IMR-90 (cell line): ENCODE measurements around the gene RNF212. TPM values are rescaled to one million over a fixed set of nuclear protein-coding genes. Genes with fewer than 3 reads are reported as not detected.

Experiments
- ATAC-seq: fragments of 200-7000 bp; cut with Tn5 transposase; 2 replicates; pipeline ENCODE4 v1.9.1; 2020; ENCODE audit warnings: low read depth, mild to moderate bottlenecking, moderate library complexity
- BruUV-seq: library from RNA; stranded (reverse); fragments of 400-500 nt; replicated peaks from 2 replicates; lab custom pipeline; 2021; lab: Mats Ljungman, UMichigan
- CTCF ChIA-PET: fragments of 300-600 bp; formaldehyde crosslinking; extraction: SDS; loops from one replicate; lab custom pipeline; 2021; ENCODE audit warnings: antibody characterized with exemption; lab: Yijun Ruan, JAX
- POLR2A ChIA-PET: fragments of 300-600 bp; sonication (Branson Sonifier 250); formaldehyde crosslinking; loops from one replicate; lab custom pipeline; 2022; ENCODE audit warnings: antibody characterized with exemption; ENCODE audit not compliant: unreplicated experiment; lab: Charles Lee
- DNase-seq: peaks from one replicate; pipeline ENCODE4 v3.0.0; 2013
- H2AFZ ChIP-seq: replicated peaks from 2 replicates; pipeline ENCODE3; 2013; ENCODE audit warnings: low read length, mild to moderate bottlenecking; ENCODE audit not compliant: poor library complexity
- H2AK5ac ChIP-seq: 2 replicates; pipeline ENCODE4 v1.6.1; 2013; ENCODE audit warnings: low read depth, low read length, inconsistent platforms
- H2AK9ac ChIP-seq: replicated peaks from 2 replicates; pipeline ENCODE3; 2013; ENCODE audit warnings: mild to moderate bottlenecking, low read depth, low read length, moderate library complexity; ENCODE audit not compliant: poor library complexity
- H2BK120ac ChIP-seq: 2 replicates; pipeline ENCODE4 v1.6.1; 2013; ENCODE audit warnings: low read depth, low read length, inconsistent platforms
- H2BK15ac ChIP-seq: 3 replicates; pipeline ENCODE4 v1.6.1; 2013; ENCODE audit warnings: low read depth, low read length, inconsistent platforms
- H2BK20ac ChIP-seq: 2 replicates; pipeline ENCODE4 v1.6.1; 2013; ENCODE audit warnings: low read depth, mild to moderate bottlenecking, inconsistent platforms, low read length, moderate library complexity
- H2BK5ac ChIP-seq: 2 replicates; pipeline ENCODE4 v1.6.1; 2013; ENCODE audit warnings: mild to moderate bottlenecking, low read depth, low read length, inconsistent platforms; ENCODE audit not compliant: poor library complexity, severe bottlenecking
- H3K14ac ChIP-seq: replicated peaks from 2 replicates; pipeline ENCODE4 v1.6.1; 2013; ENCODE audit warnings: low read depth, low read length, inconsistent platforms
- H3K18ac ChIP-seq: 2 replicates; pipeline ENCODE4 v1.6.1; 2013; ENCODE audit warnings: low read depth, low read length, control low read depth
- H3K23ac ChIP-seq: 2 replicates; pipeline ENCODE4 v1.6.1; 2013; ENCODE audit warnings: low read depth, low read length, inconsistent platforms
- H3K27ac ChIP-seq: 2 replicates; pipeline ENCODE4 v1.5.1; 2013; ENCODE audit warnings: mild to moderate bottlenecking, control low read depth, low read length; ENCODE audit not compliant: insufficient read depth
- H3K27me3 ChIP-seq: 2 replicates; pipeline ENCODE4 v1.6.1; 2013; ENCODE audit warnings: low read length; ENCODE audit not compliant: control insufficient read depth, insufficient read depth
- H3K36me3 ChIP-seq: 2 replicates; pipeline ENCODE4 v1.6.1; 2013; ENCODE audit warnings: low read length, mixed read lengths; ENCODE audit not compliant: control insufficient read depth, insufficient read depth
- H3K4ac ChIP-seq: 2 replicates; pipeline ENCODE4 v1.6.1; 2013; ENCODE audit warnings: low read depth, low read length, inconsistent platforms
- H3K4me1 ChIP-seq: 2 replicates; pipeline ENCODE4 v1.6.1; 2013; ENCODE audit warnings: low read length, mixed read lengths; ENCODE audit not compliant: control insufficient read depth, insufficient read depth
- H3K4me2 ChIP-seq: 2 replicates; pipeline ENCODE4 v1.6.1; 2013; ENCODE audit warnings: low read depth, mild to moderate bottlenecking, control low read depth, low read length, moderate library complexity
- H3K4me3 ChIP-seq: 2 replicates; pipeline ENCODE4 v1.5.1; 2013; ENCODE audit warnings: low read depth, mild to moderate bottlenecking, control low read depth, low read length, moderate library complexity; ENCODE audit not compliant: insufficient read depth
- H3K56ac ChIP-seq: 2 replicates; pipeline ENCODE4 v1.6.1; 2013; ENCODE audit warnings: low read length, inconsistent platforms; ENCODE audit not compliant: insufficient read depth; ENCODE audit errors: extremely low read depth
- H3K79me1 ChIP-seq, 2 experiments: 2 replicates each; pipeline ENCODE4 v1.6.1; 2013; ENCODE audit warnings: low read length in 2 of 2, inconsistent platforms in 1 of 2, low read depth in 1 of 2
- H3K9ac ChIP-seq: 2 replicates; pipeline ENCODE4 v1.6.1; 2013; ENCODE audit warnings: low read depth, low read length, control low read depth
- H3K9me1 ChIP-seq: 2 replicates; pipeline ENCODE4 v1.6.1; 2013; ENCODE audit warnings: low read length, inconsistent platforms; ENCODE audit not compliant: insufficient read depth
- H3K9me3 ChIP-seq: 2 replicates; pipeline ENCODE4 v1.6.1; 2013; ENCODE audit warnings: low read length; ENCODE audit not compliant: control insufficient read depth, insufficient read depth
- H4K20me1 ChIP-seq: 2 replicates; pipeline ENCODE4 v1.6.1; 2013; ENCODE audit warnings: low read length, inconsistent platforms; ENCODE audit not compliant: insufficient read depth
- H4K5ac ChIP-seq: 2 replicates; pipeline ENCODE4 v1.6.1; 2013; ENCODE audit warnings: mild to moderate bottlenecking, low read depth, low read length, control low read depth
- H4K8ac ChIP-seq, 2 experiments: 2 replicates each; pipeline ENCODE4 v1.6.1; 2013; ENCODE audit warnings: low read depth in 2 of 2, low read length in 2 of 2, control low read depth in 1 of 2, inconsistent platforms in 1 of 2
- H4K91ac ChIP-seq: 2 replicates; pipeline ENCODE4 v1.6.1; 2013; ENCODE audit warnings: low read depth, low read length, inconsistent platforms; ENCODE audit not compliant: insufficient read depth
- BHLHE40 ChIP-seq: fragments of 150-350 bp; IDR thresholded peaks from 2 replicates; pipeline ENCODE4 v1.6.1; 2016; ENCODE audit warnings: mild to moderate bottlenecking, low read depth, low read length
- FOS ChIP-seq: fragments of 150-350 bp; IDR thresholded peaks from 2 replicates; pipeline ENCODE4 v1.6.1; 2016; ENCODE audit warnings: low read depth, low read length
- RCOR1 ChIP-seq: IDR thresholded peaks from 2 replicates; pipeline ENCODE4 v1.6.1; 2012; ENCODE audit warnings: mild to moderate bottlenecking, low read length, improper control_type of control experiment; ENCODE audit not compliant: insufficient replicate concordance
- WGBS, 2 experiments: methylation state at CpG; one replicate each; pipeline versions ENCODE4 v1.1.5 to v1.1.7; 2013; ENCODE audit warnings: missing lambda C conversion rate in 2 of 2; ENCODE audit not compliant: insufficient read length in 1 of 2; ENCODE audit errors: extremely low coverage in 2 of 2; 5-methylcytosine and 5-hydroxymethylcytosine counted together
- dilution Hi-C: fragments of 300-500 bp; cut with HindIII; formaldehyde crosslinking; loops from one replicate; pipeline ENCODE4 v1.14.3; 2018; ENCODE audit warnings: low sequenced_read_pairs; ENCODE audit not compliant: unreplicated experiment
- in situ Hi-C: fragments of 300-500 bp; cut with MboI; formaldehyde crosslinking; loops from 3 replicates; pipeline ENCODE4 v1.14.3; 2019; ENCODE audit warnings: low sequenced_read_pairs, inconsistent platforms, mixed read lengths
- intact Hi-C: fragments of 100-400 bp; cut with micrococcal nuclease; formaldehyde crosslinking; loops from 2 replicates; pipeline ENCODE4 v1.10.0; 2022
- polyA plus RNA-seq, 3 experiments: library from polyadenylated mRNA; depleted of rRNA; stranded (reverse); fragments of >200 nt; gene quantifications; 2 replicates each; pipeline ENCODE4 v1.2.3, GENCODE V29; 2012; ENCODE audit warnings: low replicate concordance in 1 of 3
- total RNA-seq: library from RNA; depleted of rRNA; stranded (reverse); fragments of >200 nt; gene quantifications from 2 replicates; pipeline ENCODE4 v1.2.3, GENCODE V29; 2012

The RNF212 gene
- total and polyA plus RNA-seq, 2 of the 4 experiments (the other 2 are of a cell fraction): under 0.01 to 0.51 TPM

DNA sequence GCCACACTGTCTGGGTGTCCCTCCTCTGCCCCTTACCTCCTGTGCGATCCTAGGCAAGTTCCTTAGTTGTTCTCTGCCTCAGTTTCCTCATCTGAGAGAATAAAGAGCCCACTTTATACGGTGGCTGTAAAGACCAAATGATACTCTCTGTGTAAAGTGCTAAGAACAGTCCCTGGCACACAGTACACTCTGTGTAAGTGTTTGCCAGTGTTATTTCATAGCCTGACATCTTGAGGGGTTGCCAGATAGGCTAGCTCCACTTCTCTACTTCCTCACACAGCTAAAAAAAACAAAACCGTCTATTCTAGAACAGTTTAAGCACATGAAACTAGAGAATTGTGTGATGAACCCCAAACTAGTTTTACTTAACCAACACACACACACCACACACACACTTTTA is 42.0 kb upstream of the RNF212 start:
- no peak overlapping the region for H2BK20ac ChIP-seq
- DNase-seq (no peak), ATAC-seq (no peak)
- H3K4me3 ChIP-seq: no peak overlapping the region
- H4K5ac ChIP-seq: no peak overlapping the region
- no peak overlapping the region for H4K8ac ChIP-seq
- 0% methylated on average over 1 of the region's 3 CpGs; no CpG with 5 or more reads in 1 of the 2 experiments for WGBS, 2 experiments
- H3K23ac ChIP-seq: no peak overlapping the region
- no peak overlapping the region for H2BK120ac ChIP-seq
- in situ Hi-C loops: loop anchor here (25.0 kb wide), 1 partner anchor 482 kb away; no protein-coding TSS in a partner anchor
- H3K9ac ChIP-seq: no peak overlapping the region
- no peaks in the 10 kb centered on the region; the same call in 1 of the 2 replicates for H4K20me1 ChIP-seq
- no peak overlapping the region for H3K18ac ChIP-seq
- no peak overlapping the region; the same call in 1 of the 2 replicates for H3K4ac ChIP-seq
- H3K79me1 ChIP-seq: no peaks in the 10 kb centered on the region
- no peak overlapping the region for H3K56ac ChIP-seq
- H3K14ac ChIP-seq: no peak overlapping the region
- no peak overlapping the region for H2AK9ac ChIP-seq
- no peak overlapping the region for H2AK5ac ChIP-seq
- peaks cover 1% of the 10 kb centered on the region; the same call in 1 of the 2 replicates for H3K4me1 ChIP-seq
- intact Hi-C loops: no loop called here
- no peak overlapping the region for H2BK15ac ChIP-seq
- H3K36me3 ChIP-seq: no peaks in the 10 kb centered on the region
- H3K9me1 ChIP-seq: peaks cover 3% of the 10 kb centered on the region; the same call in 1 of the 2 replicates
- H2AFZ ChIP-seq: no peak overlapping the region
- H3K9me3 ChIP-seq: peaks cover 21% of the 10 kb centered on the region
- no peak overlapping the region for H4K91ac ChIP-seq
- CTCF ChIA-PET: no interaction called here
- H3K27ac ChIP-seq: no peak overlapping the region
- POLR2A ChIA-PET: no interaction called here
- TF ChIP-seq BHLHE40 (no peak), FOS (no peak), RCOR1 (no peak)
- no peak overlapping the region for H2BK5ac ChIP-seq
- H3K4me2 ChIP-seq: no peak overlapping the region
- H3K27me3 ChIP-seq: peaks cover 45% of the 10 kb centered on the region
- dilution Hi-C loops: no loop called here
- no TSS peak for BruUV-seq
